Activated T-helper 1 cell treated with anti-CD3 and anti-CD28 coated beads, Interleukin-12 subunit alpha, Interleukin-12 subunit beta, Interleukin-2, Interleukin-4 antibody, amounts not matched to agents 30 ng/mL and 10 ng/mL and 1 ng/mL, durations not matched to agents 14 hours and 24 hours and 36 hours (primary cell): Measurements from ENCODE around the gene KCNQ1. TPM values are rescaled to one million over a fixed set of nuclear protein-coding genes. Genes with fewer than 3 reads are reported as not detected.

Experiments used
- DNase-seq: peaks from one replicate; pipeline ENCODE4 v3.0.0; 2021; ENCODE audit warnings: low spot score
- H3K27ac Mint-ChIP-seq: one replicate; pipeline ENCODE4 v1.8.0; 2021; ENCODE audit warnings: mild to moderate bottlenecking, mixed read lengths
- H3K27me3 Mint-ChIP-seq: one replicate; pipeline ENCODE4 v1.8.0; 2022; ENCODE audit warnings: mild to moderate bottlenecking, moderate library complexity, mixed read lengths; ENCODE audit not compliant: insufficient read depth
- H3K36me3 Mint-ChIP-seq: one replicate; pipeline ENCODE4 v1.8.0; 2021; ENCODE audit warnings: low read depth, mixed read lengths
- H3K4me1 Mint-ChIP-seq: one replicate; pipeline ENCODE4 v1.8.0; 2021; ENCODE audit warnings: low read depth, mixed read lengths
- H3K4me3 Mint-ChIP-seq: one replicate; pipeline ENCODE4 v1.8.0; 2021; ENCODE audit warnings: mild to moderate bottlenecking, moderate library complexity, mixed read lengths
- H3K9me3 Mint-ChIP-seq: one replicate; pipeline ENCODE4 v1.8.0; 2021; ENCODE audit warnings: mixed read lengths
- intact Hi-C: fragments of 100-400 bp; cut with micrococcal nuclease; formaldehyde crosslinking; loops from one replicate; pipeline ENCODE4 v1.15.1; 2024
- total RNA-seq: library from RNA; stranded (reverse); gene quantifications from 2 replicates; pipeline ENCODE4 v1.2.3, GENCODE V29; 2022

KCNQ1 gene
- total RNA-seq, 1 donor from 2014 or later, result 6.4 TPM

GRCh38 chr11:2577991-2578928, 133.5 kb downstream of the KCNQ1 start:
- no peak for DNase-seq
- intact Hi-C loops, result no loop called here

DNA sequence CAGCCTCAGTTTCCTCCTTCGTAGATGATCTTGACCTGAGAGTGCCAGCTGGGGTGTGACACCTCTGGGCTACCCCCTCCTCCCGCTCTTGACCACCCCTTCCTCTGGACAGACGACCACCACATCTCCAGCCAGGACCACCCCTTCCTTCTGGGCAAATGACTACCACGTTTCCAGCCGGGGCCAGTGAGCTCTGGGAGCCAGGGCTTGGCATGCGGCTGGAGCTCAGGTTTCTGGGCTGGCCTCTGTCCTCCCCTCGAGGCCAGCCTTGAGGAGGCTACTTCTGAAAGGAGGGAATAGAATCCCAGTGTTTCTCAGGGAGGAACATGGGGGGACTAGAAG, 134.1 kb downstream of the KCNQ1 start:
- Mint-ChIP-seq H3K36me3 (no peaks in the 10 kb centered on the region), H3K27ac (no peak overlapping the region), H3K9me3 (no peaks in the 10 kb centered on the region), H3K27me3 (no peaks in the 10 kb centered on the region), H3K4me1 (no peaks in the 10 kb centered on the region), H3K4me3 (no peak overlapping the region)
- intact Hi-C loops, result no loop called here
- DNase-seq, result no peak

More at GRCh38 chr11:2577991-2578928, 133.5 kb downstream of the KCNQ1 start:
- Mint-ChIP-seq H3K4me1 (no peaks in the 10 kb centered on the region), H3K4me3 (no peak overlapping the region), H3K27me3 (no peaks in the 10 kb centered on the region), H3K27ac (no peak overlapping the region), H3K9me3 (no peaks in the 10 kb centered on the region), H3K36me3 (no peaks in the 10 kb centered on the region)

DNA sequence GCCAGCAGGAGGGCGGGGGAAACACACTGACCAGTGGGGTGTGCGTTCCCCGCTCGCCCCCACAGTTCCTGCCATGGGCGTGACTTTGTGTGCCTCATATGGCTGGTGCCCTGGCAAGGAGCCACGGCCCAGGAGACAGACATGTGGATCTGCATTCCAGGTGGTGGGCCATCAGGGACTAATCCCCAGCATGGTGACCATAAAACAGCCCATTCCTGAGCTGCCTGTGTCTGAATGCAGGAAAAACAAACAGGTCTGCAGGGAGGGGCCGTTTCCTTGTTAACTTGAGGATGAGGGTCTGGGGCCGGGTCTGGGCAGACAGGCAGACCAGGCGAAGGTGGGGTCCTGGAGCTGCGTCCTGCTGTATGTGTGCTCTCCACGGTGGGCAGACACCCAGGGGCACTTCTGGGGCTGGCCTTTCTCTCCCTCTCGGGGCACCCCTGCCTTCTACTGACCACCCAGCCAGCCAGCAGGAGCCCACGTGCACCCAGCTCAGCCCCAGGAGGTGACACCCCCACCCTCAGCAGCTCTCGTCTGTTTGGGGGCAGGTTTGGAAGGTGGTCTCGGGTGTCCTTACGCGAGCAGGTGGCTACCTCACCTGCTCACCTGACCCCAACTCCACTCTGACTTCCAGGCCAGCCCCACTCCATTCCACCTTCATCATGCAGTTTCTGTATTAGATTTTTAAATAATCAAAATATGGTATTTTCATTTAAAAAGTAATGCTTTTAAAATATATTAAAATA, 134.7 kb downstream of the KCNQ1 start:
- Mint-ChIP-seq H3K36me3 (no peaks in the 10 kb centered on the region), H3K4me1 (no peaks in the 10 kb centered on the region), H3K9me3 (no peaks in the 10 kb centered on the region), H3K27ac (no peak overlapping the region), H3K4me3 (no peak overlapping the region), H3K27me3 (no peaks in the 10 kb centered on the region)
- DNase-seq, result no peak
- intact Hi-C loops, result no loop called here

DNA sequence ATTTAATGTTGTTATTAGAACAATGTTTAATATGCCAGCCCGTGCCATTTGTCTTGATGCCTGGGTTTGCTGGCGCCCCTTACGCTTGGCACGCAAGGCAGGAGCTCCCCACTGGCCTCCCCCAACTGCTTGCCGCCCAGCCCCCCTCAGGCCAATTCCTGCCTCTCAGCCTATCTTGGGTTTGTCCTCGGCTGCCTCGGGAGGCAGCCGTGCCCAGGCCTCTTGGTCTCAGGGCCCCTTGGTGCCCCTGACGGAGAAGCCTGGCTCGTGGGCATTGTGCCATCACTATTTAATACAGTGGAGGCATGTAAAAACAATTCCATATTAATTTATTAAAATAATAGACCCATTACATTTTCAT, 135.2 kb downstream of the KCNQ1 start:
- intact Hi-C loops, result no loop called here
- H3K4me3 Mint-ChIP-seq, result no peak overlapping the region
- no peaks in the 10 kb centered on the region for H3K4me1 Mint-ChIP-seq
- no peak overlapping the region for H3K27ac Mint-ChIP-seq
- no peak for DNase-seq
- no peaks in the 10 kb centered on the region for H3K27me3 Mint-ChIP-seq
- H3K9me3 Mint-ChIP-seq, result no peaks in the 10 kb centered on the region
- H3K36me3 Mint-ChIP-seq, result no peaks in the 10 kb centered on the region

GRCh38 chr11:2580571-2581001, 135.8 kb downstream of the KCNQ1 start:
- Mint-ChIP-seq H3K4me3 (no peak overlapping the region), H3K27me3 (no peaks in the 10 kb centered on the region), H3K4me1 (no peaks in the 10 kb centered on the region), H3K9me3 (no peaks in the 10 kb centered on the region), H3K36me3 (no peaks in the 10 kb centered on the region), H3K27ac (no peak overlapping the region)
- intact Hi-C loops, result no loop called here
- DNase-seq, result no peak

DNA sequence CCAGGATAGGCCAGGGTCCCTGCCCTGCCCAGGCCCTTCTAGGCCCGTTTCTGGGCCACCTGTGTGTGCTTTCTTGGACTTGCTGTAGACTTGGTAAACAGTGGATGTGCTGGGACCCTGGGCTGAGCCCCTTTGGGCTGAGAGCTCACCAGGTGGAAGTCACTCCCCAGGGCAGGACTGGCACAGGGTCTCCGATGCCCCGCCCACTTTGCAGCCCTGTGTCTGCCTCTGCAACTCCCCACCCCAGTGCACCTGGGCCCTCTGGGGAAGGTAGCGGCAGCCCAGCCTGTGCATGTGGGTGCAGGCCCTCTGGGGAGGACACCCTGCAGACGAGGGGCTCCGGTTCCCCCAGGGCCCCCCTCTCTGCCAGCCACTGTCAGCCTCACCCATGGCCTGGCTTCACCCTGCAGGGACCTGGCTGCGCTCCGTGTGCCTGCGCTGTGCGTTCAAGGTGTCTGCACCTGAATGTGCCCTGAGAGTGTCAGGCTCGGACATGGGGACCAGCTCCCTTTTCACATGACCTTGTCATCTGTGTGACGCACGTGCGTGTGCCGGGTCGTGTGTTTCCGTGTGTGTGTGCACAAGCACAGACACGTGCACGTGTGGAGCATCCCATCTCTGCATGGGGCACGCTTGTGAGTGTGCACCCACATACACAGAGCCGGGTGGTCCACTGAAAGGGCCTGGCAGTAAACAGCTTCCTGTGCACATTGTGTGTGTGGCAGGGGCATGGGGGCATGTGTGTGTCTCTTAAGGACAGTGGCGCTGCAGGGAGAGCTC, 136.5 kb downstream of the KCNQ1 start:
- H3K27me3 Mint-ChIP-seq, result no peaks in the 10 kb centered on the region
- no peak for DNase-seq

GRCh38 chr11:2581931-2582350, 137.1 kb downstream of the KCNQ1 start:
- no peak for DNase-seq
- Mint-ChIP-seq H3K27me3 (no peaks in the 10 kb centered on the region), H3K4me1 (no peaks in the 10 kb centered on the region), H3K9me3 (no peaks in the 10 kb centered on the region), H3K4me3 (no peak overlapping the region), H3K36me3 (no peaks in the 10 kb centered on the region), H3K27ac (no peak overlapping the region)
- intact Hi-C loops, result no loop called here

More for the DNA sequence above, 136.5 kb downstream of the KCNQ1 start:
- Mint-ChIP-seq H3K9me3 (no peaks in the 10 kb centered on the region), H3K27ac (no peak overlapping the region), H3K36me3 (no peaks in the 10 kb centered on the region), H3K4me3 (no peak overlapping the region), H3K4me1 (no peaks in the 10 kb centered on the region)
- intact Hi-C loops, result no loop called here

DNA sequence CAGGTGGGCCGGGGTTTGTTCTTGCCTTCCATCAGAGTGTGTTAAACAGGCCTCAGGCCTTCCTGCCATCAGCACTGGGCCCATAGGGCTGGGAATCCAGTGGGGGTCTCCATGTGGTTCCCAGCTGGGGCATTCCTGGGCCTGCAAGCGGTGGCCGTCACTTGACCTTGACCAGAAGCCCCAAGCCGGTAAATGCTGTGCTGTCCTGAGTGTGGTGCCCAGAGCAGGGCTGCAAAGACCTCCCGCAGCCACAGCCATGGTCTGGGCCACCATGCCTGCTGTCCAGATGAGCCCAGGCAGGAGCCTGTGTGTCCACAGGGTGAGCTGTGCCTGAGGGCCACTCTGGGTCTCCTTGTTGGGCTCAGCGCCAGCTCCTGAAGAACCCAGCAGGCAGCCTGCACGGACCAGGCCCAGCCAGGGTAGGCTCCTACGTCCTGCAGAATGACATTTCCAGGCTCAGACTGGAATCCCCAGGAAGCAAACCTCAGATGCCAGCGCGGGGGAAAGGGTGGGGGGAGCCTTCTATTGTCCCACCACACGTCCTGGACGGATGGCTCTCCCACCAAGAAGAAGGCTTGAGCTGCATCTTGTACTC, 137.6 kb downstream of the KCNQ1 start:
- Mint-ChIP-seq H3K27ac (no peak overlapping the region), H3K36me3 (no peaks in the 10 kb centered on the region), H3K4me1 (no peaks in the 10 kb centered on the region), H3K4me3 (no peak overlapping the region), H3K27me3 (no peaks in the 10 kb centered on the region), H3K9me3 (no peaks in the 10 kb centered on the region)
- intact Hi-C loops, result no loop called here
- DNase-seq, result no peak

- H3K27me3 Mint-ChIP-seq, result no peaks in the 10 kb centered on the region
- no peak for DNase-seq
- no peaks in the 10 kb centered on the region for H3K9me3 Mint-ChIP-seq
- no peak overlapping the region for H3K4me3 Mint-ChIP-seq
- intact Hi-C loops, result no loop called here
- H3K36me3 Mint-ChIP-seq, result no peaks in the 10 kb centered on the region
- no peak overlapping the region for H3K27ac Mint-ChIP-seq
- no peaks in the 10 kb centered on the region for H3K4me1 Mint-ChIP-seq
These were observed 138.3 kb downstream of the KCNQ1 start for GRCh38 chr11:2582946-2583604.

DNA sequence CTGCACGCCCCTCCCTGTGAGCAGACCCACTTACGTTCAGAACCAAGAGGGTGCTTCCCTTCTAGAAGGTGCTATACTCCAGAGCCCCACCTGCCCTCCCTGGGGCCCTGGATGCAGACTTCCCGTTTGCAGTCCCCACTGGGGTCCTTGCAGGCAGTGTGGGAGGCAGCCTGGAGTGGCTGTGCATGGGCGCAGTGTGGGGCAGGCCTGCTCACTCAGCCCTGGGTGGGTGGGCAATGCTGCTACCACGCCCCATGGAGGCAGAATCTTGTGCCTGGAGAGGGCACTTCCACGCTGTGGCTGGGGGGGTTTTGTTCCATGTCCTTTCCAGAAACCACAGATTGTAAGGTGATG, 138.8 kb downstream of the KCNQ1 start:
- Mint-ChIP-seq H3K36me3 (no peaks in the 10 kb centered on the region), H3K27ac (no peak overlapping the region), H3K4me3 (no peak overlapping the region), H3K9me3 (no peaks in the 10 kb centered on the region), H3K4me1 (no peaks in the 10 kb centered on the region), H3K27me3 (no peaks in the 10 kb centered on the region)
- DNase-seq, result no peak
- intact Hi-C loops, result no loop called here

DNA sequence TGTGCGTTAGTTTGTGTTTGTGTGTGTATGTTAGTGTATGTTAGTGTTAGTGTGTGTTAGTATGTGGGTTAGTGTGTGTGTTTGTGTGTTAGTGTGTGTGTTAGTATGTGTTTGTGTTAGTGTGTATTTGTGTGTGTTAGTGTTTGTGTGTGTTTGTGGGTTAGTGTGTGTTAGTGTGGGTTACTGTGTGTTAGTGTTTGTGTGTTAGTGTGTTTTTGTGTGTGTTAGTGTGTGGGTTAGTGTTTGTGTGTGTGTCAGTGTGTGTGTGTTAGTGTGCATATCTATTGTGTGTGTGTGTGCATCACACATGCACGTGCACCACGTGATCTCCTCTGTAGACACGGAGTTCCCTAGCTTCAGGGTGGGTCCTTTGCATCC, 139.6 kb downstream of the KCNQ1 start:
- no peaks in the 10 kb centered on the region for H3K9me3 Mint-ChIP-seq
- no peak overlapping the region for H3K4me3 Mint-ChIP-seq
- intact Hi-C loops, result no loop called here
- DNase-seq, result no peak
- H3K27me3 Mint-ChIP-seq, result no peaks in the 10 kb centered on the region
- no peak overlapping the region for H3K27ac Mint-ChIP-seq
- no peaks in the 10 kb centered on the region for H3K36me3 Mint-ChIP-seq
- H3K4me1 Mint-ChIP-seq, result no peaks in the 10 kb centered on the region

DNA sequence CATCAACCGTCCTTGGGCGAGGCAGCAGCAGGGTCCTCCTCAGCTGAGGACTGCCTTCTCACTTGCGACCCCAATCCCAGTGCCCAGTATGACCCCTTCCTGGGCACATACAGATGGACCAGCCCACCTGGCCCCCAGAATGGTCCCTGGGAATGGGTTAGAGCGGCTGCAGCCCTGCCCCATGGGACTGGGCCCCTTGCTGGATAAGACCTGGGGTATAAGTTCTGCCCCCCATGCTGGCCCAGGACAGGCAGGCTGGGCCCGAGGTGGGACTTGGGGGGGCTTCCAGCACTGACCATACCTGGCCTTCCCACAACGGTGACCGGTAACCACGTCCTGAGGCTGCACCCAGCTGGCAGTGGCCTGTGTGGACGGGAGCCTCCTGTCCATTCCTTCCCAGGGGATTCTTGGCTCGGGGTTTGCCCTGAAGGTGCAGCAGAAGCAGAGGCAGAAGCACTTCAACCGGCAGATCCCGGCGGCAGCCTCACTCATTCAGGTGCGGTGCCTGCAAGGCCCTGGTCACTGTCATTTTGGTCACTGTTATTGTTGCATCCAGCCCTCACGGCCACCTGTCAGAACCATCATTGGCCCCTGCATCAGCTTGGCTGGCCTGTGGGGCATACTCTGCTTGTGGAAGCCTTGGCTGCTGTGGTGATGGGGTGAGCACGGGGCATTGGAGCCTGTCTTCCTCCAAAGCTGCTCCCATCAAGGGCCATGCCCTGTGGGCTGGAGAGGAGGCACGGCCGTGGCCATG, 140.2 kb downstream of the KCNQ1 start:
- Mint-ChIP-seq H3K9me3 (no peaks in the 10 kb centered on the region), H3K27me3 (no peaks in the 10 kb centered on the region), H3K4me3 (no peak overlapping the region), H3K27ac (no peak overlapping the region), H3K4me1 (no peaks in the 10 kb centered on the region), H3K36me3 (no peaks in the 10 kb centered on the region)
- intact Hi-C loops, result no loop called here
- no peak for DNase-seq
